Measurements from ENCODE around the gene MAML2. TPM values are rescaled to one million over a fixed set of nuclear protein-coding genes. Genes with fewer than 3 reads are reported as not detected.

Gene MAML2
- total RNA-seq, 1 donor from 2014 or later = 4.1 TPM

- intact Hi-C loops (cut with micrococcal nuclease) = no loop called here
- no peak for ATAC-seq
These were observed 343.1 kb downstream of the MAML2 start for GRCh38 chr11:95999711-96000406.

GRCh38 chr11:95996621-95997235 lies 346.3 kb downstream of the MAML2 start:
- ATAC-seq = no peak
- intact Hi-C loops (cut with micrococcal nuclease) = no loop called here

More at GRCh38 chr11:95999711-96000406, 343.1 kb downstream of the MAML2 start:
- no peak for DNase-seq

DNA sequence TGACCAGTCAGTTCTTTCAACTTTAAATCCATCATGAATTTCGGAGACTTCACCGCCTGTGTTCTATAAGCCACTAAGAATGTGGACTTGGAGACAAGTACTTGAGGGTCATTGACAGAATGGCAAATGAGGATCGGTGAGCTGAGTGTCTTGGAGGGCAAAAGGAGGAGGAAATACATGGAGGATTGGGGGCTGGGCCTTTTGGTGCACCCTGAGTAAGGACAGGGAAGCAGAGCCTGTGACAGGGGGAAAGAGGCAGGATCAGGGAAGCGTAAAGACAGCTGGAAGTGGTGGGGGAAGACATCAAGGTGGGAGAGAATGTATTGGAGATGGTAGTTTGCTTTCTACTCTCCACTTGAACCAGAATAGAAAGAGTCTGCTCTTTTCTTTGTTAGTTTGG lies 348.7 kb downstream of the MAML2 start:
- no peak for ATAC-seq
- intact Hi-C loops (cut with micrococcal nuclease) = no loop called here
- no peak for DNase-seq

More at GRCh38 chr11:95996621-95997235, 346.3 kb downstream of the MAML2 start:
- DNase-seq = no peak

DNA sequence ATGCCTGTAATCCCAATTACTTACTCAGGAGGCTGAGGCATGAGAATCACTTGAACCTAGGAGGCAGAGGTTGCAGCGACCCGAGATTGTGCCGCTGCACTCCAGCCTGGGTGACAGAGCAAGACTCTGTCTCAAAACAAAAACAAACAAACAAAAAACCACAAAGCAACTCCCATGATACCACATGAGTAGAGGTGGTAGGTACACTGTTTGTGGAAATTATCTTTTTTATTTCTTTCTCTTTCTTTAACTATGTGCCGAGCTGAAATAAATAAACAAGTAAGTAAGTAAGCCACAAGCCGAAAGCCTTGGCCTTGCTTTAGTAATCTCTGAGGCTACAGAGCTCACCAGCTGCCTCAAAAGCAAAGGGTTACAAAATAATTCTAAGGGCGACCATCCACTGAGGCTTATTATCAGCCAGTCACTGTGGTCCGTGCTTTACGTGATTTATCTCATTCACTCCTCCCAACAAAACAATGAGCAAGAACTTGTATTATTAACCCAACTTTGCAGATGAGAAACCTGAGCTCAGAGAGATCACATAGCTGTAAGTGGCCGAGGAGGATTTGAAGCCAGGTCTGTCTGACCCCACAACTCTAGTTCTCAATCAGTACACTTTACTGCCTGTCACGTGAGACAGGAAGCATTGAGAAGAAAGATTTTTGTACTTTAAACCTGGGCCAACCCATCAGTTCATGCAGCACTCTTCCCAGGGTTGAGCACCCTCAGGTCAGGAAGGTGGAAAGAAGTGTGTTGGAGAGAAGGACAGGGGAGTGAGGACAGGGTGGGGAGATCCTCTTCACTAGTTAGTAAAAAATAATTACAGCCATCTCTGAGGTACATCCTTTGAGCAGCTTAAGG lies 349.3 kb downstream of the MAML2 start:
- no peak for ATAC-seq
- no peak for DNase-seq

DNA sequence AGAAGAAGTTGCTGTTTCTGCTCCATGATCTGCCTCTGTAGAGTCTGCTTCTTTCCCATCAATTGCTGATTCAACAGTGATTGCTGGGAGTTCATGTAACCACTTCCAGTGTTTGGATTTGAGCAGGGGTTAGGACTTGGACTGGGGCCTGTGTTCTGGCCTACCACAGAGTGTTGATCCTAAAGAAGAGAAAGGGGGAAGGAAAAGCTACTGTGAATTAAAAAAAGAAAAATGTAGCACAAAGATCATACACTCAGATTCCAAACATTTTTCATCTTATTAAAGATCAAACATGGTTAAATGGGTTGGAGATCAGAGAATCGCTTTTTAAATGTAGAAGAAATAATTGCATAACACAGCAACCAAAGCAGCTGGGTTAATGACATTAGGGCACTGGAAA lies 351.4 kb downstream of the MAML2 start:
- intact Hi-C loops (cut with micrococcal nuclease) = no loop called here
- no peak for DNase-seq
- no peak for ATAC-seq

More for the DNA sequence above, 349.3 kb downstream of the MAML2 start:
- intact Hi-C loops (cut with micrococcal nuclease) = no loop called here

- intact Hi-C loops (cut with micrococcal nuclease) = no loop called here
- no peak for ATAC-seq
- DNase-seq = no peak
These were observed 351.9 kb downstream of the MAML2 start for GRCh38 chr11:95991101-95991500.

- ATAC-seq = no peak
- no peak for DNase-seq
- intact Hi-C loops (cut with micrococcal nuclease) = no loop called here
These were observed 353.2 kb downstream of the MAML2 start for GRCh38 chr11:95989780-95990179.

- DNase-seq (no peak), ATAC-seq (no peak)
- intact Hi-C loops (cut with micrococcal nuclease) = no loop called here
These were observed 353.9 kb downstream of the MAML2 start for GRCh38 chr11:95989076-95989605.

- intact Hi-C loops (cut with micrococcal nuclease) = no loop called here
- DNase-seq (no peak), ATAC-seq (no peak)
These were observed 357.7 kb downstream of the MAML2 start for GRCh38 chr11:95985174-95985808.

DNA sequence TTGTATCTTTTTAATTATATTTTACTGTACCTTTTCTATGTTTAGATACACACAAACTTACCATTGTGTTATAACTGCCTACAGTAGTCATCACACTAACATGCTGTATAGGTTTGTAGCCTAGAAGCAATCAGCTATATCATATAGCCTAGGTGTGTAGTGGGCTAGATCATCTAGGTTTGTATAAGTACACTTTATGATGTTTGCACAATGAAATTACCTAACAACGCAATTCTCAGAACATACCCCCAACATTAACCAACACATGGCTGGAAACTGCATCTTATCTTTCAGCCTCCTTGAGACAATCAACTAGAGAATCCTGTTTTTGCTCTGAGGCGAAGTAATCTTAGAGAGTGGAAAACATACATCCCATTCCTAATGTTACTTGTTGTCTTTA lies 358.9 kb downstream of the MAML2 start:
- intact Hi-C loops (cut with micrococcal nuclease) = no loop called here
- no peak for DNase-seq
- no peak for ATAC-seq

GRCh38 chr11:95977534-95978174 lies 365.3 kb downstream of the MAML2 start:
- intact Hi-C loops (cut with micrococcal nuclease) = no loop called here
- ATAC-seq (no peak), DNase-seq (no peak)

DNA sequence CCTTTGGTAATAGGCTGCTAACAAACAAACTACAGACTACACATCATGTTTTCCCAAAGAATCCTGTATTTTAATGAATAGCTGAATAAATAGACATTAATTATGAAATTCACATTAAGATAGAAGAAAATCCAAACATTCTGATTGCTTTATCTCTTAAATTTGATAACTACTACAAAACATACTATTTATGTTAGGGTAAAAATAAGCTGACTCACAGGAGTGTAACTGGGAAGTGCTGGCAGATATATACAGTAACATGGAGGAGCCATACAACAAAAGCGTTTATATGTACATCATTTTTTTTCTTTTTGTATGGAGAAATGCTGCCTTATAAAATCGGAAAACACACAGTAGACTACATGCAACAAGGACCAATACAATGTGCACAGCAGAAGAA lies 366.4 kb downstream of the MAML2 start:
- intact Hi-C loops (cut with micrococcal nuclease) = no loop called here
- DNase-seq = no peak
- ATAC-seq = no peak

DNA sequence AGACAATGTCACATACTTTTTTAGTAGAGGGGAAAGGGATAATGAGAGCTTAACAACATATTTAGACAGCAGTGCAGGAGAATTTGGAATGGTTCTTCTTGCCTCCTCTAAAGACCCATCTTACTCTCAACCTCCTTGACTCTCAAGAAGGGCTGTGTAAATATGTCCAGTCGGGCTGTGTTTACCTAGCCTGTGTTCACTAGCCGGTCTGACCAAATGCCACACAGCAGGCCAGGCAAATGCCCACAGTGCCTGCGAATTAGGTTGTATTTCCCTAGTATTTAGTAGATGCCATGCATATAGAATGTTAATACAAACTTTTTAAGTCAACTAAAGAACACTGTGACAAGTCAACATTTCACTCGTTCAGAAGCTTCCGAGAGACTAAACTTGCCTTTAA lies 367.7 kb downstream of the MAML2 start:
- intact Hi-C loops (cut with micrococcal nuclease) = no loop called here
- DNase-seq = no peak
- no peak for ATAC-seq

DNA sequence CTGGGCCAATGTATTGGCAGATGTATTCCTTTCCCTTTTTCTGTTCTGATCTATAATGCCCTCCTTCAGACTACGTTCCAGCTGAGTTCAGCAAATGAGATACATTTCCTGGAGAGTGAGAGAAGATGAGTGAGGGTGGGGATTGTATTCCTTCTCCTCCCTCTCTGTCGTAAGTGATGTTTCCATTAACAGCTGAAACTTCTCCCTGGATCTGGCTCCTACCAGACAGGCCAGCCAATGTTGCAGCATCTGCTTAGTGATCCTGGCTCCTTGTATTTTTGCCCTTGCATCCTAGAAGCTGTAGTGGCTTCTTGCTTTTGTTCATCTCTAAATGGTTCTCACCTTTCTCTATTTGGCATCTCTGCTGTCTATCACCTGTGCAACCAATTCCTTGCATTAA lies 370.9 kb downstream of the MAML2 start:
- intact Hi-C loops (cut with micrococcal nuclease) = no loop called here
- ATAC-seq (peak; percentile 29), DNase-seq (no peak)

GRCh38 chr11:95968585-95968984 lies 374.4 kb downstream of the MAML2 start:
- DNase-seq (no peak), ATAC-seq (no peak)
- intact Hi-C loops (cut with micrococcal nuclease) = no loop called here

- intact Hi-C loops (cut with micrococcal nuclease) = no loop called here
- no peak for ATAC-seq
- no peak for DNase-seq
These were observed 378.7 kb downstream of the MAML2 start for GRCh38 chr11:95964281-95964680.

DNA sequence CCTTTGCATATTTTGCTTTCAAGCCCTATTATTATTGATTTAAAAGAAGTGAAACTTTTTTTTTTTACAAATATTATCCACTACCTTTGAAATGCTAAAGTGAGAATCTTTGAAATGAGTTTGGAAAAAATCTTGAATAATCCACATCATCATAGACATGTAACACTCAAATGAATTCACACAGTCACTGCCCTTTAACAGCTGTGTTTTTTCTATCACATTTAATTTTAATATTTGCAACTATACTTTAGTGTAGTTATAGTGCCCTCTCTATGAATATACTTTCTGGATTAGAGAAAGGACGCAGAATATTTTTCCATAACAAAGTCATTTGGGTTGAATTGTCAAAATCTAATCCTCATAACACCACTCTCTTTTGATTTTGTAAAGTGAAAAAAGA lies 381.2 kb downstream of the MAML2 start:
- intact Hi-C loops (cut with micrococcal nuclease) = no loop called here
- no peak for ATAC-seq
- DNase-seq = no peak

DNA sequence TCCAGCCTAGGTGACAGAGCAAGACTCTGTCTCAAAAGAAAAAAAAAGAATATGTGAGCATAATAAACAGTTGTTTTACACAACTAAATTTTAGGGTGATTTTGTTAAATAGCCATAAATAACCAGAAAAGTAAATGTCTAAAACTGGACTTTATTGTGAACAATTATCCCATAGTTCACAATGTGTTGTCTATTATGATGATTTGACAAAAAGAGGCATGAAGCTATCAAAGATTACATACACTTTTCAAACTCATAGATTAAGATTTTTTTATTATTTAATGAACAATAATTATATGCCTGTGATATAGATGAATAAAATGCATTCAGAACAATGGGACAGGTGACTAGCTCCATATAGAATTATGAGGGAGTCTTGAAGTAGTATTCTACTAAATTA lies 392.1 kb downstream of the MAML2 start:
- no peak for ATAC-seq
- intact Hi-C loops (cut with micrococcal nuclease) = no loop called here
- DNase-seq = no peak

DNA sequence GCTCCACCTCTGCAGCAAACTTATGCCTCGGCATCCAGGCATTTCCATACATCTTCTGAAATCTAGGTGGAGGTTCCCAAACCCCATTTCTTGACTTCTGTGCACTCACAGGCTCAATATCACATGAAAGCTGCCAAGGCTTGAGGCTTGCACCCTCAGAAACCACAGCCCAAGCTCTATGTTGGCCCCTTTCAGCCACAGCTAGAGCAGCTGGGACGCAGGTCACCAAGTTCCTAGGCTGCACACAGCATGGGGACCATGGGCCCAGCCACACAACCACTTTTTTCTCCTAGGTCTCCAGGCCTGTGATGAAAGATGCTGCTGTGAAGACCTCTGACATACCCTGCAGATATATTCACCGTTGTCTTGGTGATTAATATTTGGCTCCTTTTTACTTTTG lies 394.4 kb downstream of the MAML2 start:
- no peak for ATAC-seq
- no peak for DNase-seq
- intact Hi-C loops (cut with micrococcal nuclease) = no loop called here

Measured in left ventricle myocardium superior (tissue), 1 donor.